ENCODE results near the gene LRATD1.
A peak's percentile ranks its signal among the peaks of the same experiment; 100 is the strongest.

LRATD1 gene

GRCh38 chr2:14631406-14632040 is 994 bp upstream of the LRATD1 start:
- H3K4me3 ChIP-seq, result peak overlapping the region in 4 of 7 experiments; percentile 44 to 61 (median 52)
- H3K27ac ChIP-seq, result peak overlapping the region in 6 of 21 experiments; percentile 33 to 91 (median 75)

GRCh38 chr2:14633061-14633460 is 544 bp downstream of the LRATD1 start:
- Histone ChIP-seq H3K27ac (peak overlapping the region in 19 of 21 experiments; percentile 31 to 91 (median 79)), H3K4me3 (peak overlapping the region; percentile 44 to 61 (median 50))

GRCh38 chr2:14633461-14634181 is 1.1 kb downstream of the LRATD1 start:
- peak overlapping the region; percentile 44 to 61 (median 50) for H3K4me3 ChIP-seq

DNA sequence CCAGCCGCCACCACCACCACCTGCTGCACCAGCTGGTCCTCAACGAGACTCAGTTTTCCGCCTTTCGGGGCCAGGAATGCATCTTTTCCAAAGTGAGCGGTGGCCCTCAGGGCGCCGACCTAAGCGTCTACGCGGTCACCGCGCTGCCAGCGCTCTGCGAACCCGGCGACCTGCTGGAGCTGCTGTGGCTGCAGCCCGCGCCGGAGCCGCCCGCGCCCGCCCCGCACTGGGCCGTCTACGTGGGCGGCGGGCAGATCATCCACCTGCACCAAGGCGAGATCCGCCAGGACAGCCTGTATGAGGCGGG is 1.6 kb downstream of the LRATD1 start:
- Histone ChIP-seq H3K27ac (peak overlapping the region in 19 of 21 experiments; percentile 35 to 91 (median 82)), H3K4me3 (peak overlapping the region; percentile 44 to 61 (median 50))

More at GRCh38 chr2:14633461-14634181, 1.1 kb downstream of the LRATD1 start:
- H3K27ac ChIP-seq, result peak overlapping the region in 19 of 21 experiments; percentile 35 to 91 (median 79)

DNA sequence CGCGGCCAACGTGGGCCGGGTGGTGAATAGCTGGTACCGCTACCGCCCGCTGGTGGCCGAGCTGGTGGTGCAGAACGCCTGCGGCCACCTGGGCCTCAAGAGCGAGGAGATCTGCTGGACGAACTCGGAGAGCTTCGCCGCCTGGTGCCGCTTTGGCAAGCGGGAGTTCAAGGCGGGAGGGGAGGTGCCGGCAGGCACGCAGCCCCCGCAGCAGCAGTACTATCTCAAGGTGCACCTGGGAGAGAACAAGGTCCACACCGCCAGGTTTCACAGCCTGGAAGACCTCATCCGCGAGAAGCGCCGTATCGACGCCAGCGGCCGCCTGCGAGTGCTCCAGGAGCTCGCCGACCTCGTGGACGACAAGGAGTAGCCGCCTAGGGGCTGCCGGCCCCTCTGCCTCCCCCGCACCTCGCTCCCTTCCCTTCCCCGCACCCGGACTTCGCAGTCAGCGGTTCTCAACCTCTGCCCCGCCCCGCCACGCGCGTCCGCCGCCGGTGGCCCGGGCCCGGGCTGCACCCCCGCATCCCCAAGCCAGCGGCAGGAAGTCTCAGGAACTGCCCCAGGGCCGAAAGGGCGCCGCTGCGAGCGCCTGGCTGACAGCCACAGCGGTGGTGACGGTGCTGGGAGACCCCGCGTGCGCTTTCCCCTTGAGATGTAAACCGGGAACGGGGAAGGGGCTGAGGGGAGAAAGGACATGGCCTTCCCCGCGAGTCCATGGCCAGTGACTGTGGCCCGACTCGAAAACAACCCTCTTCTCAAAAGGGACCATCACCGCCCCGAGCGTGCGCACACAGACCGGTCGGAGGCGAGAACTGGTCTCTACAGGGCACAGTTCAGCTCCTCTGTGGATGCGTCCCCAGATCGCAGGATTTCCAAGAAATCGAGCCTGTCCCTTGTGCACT is 2.2 kb downstream of the LRATD1 start:
- peak overlapping the region; percentile 35 to 91 (median 81) for H3K27ac ChIP-seq
- peak overlapping the region; percentile 44 to 61 (median 50) for H3K4me3 ChIP-seq

DNA sequence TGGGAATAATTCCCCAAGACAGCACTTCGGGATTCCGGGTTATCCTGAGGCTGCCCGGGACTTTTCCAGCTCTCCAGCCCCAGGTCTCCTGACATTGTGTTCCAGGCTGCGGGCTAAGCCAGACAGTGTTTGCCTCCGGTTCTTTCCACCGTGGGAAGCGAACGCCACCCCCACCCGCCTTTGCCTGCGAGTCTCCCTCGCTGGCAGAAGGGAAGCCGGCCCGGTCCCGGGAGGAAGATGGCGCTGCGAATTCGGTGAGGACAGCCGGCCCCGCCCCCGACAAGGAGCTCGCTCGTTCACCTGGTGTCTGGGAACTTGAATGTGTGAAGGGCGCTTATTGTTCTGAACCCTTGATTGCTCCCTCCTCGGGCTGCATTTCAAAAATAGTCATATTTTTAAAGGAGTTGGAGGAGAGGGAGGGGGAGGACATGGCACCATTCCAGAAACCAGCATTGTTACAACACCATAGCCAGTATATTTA is 2.9 kb downstream of the LRATD1 start:
- Histone ChIP-seq H3K27ac (peak overlapping the region in 20 of 21 experiments; percentile 35 to 91 (median 82)), H3K4me3 (peak overlapping the region; percentile 44 to 61 (median 50))

GRCh38 chr2:14638488-14638887 is 6.0 kb downstream of the LRATD1 start:
- no peak overlapping the region for H3K4me3 ChIP-seq
- no peak overlapping the region for H3K27ac ChIP-seq

- no peak overlapping the region for H3K27ac ChIP-seq
- no peak overlapping the region for H3K4me3 ChIP-seq
These were observed 8.6 kb downstream of the LRATD1 start for GRCh38 chr2:14641116-14641515.

DNA sequence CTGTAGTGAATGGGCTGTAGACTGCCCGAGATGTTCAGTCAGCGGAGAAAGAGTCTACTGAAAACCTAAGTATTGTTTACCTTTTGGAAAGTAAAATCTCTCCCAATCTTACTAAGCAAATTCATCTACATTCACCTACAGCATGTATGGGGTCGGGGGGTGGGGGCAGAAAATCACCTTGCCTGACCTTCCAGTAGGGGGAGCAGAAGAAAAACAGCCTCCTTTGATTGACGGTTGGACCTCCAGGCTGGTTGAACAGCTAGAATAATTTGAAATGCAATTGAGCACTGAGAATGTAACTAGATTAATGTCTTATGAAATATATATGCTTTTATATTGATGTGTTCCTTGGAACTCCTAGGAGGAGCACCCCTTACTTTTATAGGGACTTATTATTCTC is 10.0 kb downstream of the LRATD1 start:
- H3K4me3 ChIP-seq, result no peak overlapping the region
- H3K27ac ChIP-seq, result no peak overlapping the region

- no peak overlapping the region for H3K4me3 ChIP-seq
- no peak overlapping the region for H3K27ac ChIP-seq
These were observed 15.2 kb downstream of the LRATD1 start for GRCh38 chr2:14647714-14648113.

DNA sequence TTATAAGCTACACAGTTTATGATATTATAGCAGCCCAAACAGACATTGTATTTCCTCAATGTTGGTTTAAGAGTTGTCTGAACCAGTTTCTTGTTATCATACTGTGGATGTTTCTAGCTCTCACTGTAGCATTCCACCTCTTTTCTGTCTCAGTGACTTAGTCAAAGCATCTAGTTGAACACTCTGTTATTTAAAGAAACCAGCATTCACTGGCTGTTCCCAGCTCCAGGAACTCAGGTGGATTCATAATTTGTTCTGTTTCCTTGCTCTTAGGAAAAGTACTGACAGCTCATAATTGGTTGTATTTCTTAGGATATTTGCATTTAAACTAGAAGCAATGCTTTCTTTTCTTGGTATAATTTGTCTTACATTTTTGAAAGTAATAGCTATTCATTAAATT is 17.5 kb downstream of the LRATD1 start:
- Histone ChIP-seq H3K4me3 (no peak overlapping the region), H3K27ac (no peak overlapping the region)

DNA sequence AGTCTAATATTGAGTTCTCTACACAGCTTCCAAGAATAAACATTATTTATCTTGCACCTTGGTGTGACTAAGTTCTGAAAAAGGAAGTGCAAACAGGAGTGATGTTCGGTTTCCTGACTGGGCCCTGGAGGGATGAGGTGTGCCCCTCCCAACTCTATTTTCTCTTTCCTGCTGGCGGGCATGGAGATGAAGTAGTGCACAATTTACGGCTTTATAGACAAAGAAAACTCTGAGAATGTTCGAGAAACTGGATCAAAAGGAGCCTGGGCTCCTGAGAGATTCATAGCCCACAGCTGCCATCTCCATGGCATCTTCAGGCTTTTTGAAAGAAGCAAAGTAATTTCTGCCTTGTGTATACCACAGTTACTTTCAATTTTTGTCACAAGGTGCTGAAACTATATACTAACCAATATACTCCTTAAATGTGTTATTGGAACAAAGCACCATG is 22.3 kb downstream of the LRATD1 start:
- Histone ChIP-seq H3K27ac (no peak overlapping the region), H3K4me3 (no peak overlapping the region)

GRCh38 chr2:14656146-14656545 is 23.6 kb downstream of the LRATD1 start:
- Histone ChIP-seq H3K27ac (no peak overlapping the region), H3K4me3 (no peak overlapping the region)

GRCh38 chr2:14661163-14661562 is 28.6 kb downstream of the LRATD1 start:
- no peak overlapping the region for H3K4me3 ChIP-seq
- H3K27ac ChIP-seq, result no peak overlapping the region

- H3K27ac ChIP-seq, result no peak overlapping the region
- no peak overlapping the region for H3K4me3 ChIP-seq
These were observed 40.9 kb downstream of the LRATD1 start for GRCh38 chr2:14673351-14673875.

GRCh38 chr2:14675489-14675888 is 43.0 kb downstream of the LRATD1 start:
- H3K4me3 ChIP-seq, result no peak overlapping the region
- H3K27ac ChIP-seq, result no peak overlapping the region

DNA sequence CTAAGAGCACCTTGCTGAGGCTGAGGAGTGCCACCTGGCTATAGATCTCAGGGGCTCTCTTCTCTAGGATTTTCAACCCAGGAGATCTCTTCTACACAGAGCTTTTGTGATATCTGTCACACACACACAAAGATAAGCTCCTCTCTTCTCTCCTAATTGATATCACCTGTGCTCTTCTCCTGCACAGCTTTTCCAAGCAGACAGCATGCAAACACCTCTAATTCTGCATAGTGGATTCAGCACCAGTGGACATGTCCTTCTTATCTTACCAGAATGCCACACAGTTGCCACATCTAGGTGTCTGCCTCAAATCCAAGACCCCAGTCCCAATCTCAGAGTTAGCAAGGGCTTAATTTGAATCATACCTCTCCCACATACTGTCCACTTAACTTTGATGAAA is 43.9 kb downstream of the LRATD1 start:
- Histone ChIP-seq H3K27ac (no peak overlapping the region), H3K4me3 (no peak overlapping the region)

DNA sequence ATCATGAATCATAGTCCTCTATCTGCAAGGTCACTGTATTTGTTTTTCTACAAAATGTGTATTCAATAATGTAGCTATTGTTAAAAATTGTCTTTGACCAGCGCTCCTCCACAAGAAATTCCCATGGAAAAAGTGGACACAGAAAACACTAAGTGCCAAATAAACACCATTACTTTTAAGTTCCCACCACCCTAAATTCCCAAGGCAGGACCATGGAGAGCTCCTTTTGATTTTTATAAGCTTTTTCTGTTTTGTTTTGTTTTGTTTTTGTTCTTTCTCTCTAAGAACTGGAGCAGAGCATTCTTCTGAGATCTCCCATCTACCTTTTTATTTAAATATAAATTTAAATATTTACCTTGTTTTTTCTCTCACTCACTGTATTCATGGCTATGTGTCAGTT is 44.5 kb downstream of the LRATD1 start:
- H3K27ac ChIP-seq, result no peak overlapping the region
- H3K4me3 ChIP-seq, result no peak overlapping the region

DNA sequence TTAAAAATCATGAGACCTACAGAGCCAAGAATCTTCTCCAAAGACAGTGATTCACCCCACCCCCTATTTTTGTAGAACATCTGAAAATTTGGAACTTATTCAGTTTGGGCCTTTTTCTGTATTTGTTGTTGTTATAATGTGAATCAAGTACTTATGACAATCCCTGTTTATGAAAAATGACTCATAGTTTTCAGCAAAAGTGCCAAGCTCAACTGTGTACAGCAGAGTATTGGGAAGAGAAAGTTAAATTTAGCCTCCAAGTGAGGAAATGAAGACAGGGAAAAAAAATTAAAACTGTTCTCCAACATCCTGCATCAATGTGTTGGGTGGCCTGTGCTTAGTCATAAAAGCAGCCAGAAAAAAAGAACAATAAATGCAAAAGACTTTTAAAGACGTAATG is 46.2 kb downstream of the LRATD1 start:
- H3K4me3 ChIP-seq, result no peak overlapping the region
- no peak overlapping the region for H3K27ac ChIP-seq

DNA sequence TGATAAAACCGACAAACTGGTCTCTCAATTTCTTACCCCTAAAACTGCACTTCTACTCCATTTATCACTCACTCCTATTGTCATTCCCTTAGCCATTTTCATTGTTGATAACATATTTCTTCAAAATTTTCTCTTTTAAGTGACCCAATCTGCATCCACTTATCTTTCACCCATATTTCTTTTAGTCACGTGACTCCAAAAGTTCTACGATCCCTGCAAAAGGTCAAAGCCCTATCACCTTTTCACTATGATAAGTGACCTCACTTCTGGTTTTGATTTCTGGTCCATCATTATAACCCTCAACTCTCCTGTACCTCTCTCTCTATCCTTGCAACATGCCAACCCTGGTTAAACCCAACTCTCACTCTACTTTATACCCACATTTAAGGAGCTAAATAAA is 49.1 kb downstream of the LRATD1 start:
- H3K4me3 ChIP-seq, result no peak overlapping the region
- H3K27ac ChIP-seq, result no peak overlapping the region

Measured in skin epidermis (tissue), 12 donors.